GM23338 (cell line): ENCODE data around the gene ZNF217.

Source experiments
- CREB1 ChIP-seq: fragments of 250-450 bp; sonication (Bioruptor Pico); IDR thresholded peaks from 2 replicates; pipeline ENCODE4 v1.5.0; 2020; ENCODE audit warnings: low read depth, mild to moderate bottlenecking, moderate library complexity
- EZH2 ChIP-seq: fragments of 200-600 bp; sonication (generic); IDR thresholded peaks from one replicate; pipeline ENCODE4 v1.8.0; 2017; ENCODE audit warnings: antibody characterized with exemption, mild to moderate bottlenecking, low read depth; ENCODE audit not compliant: unreplicated experiment
- EZH2phosphoT487 ChIP-seq: fragments of 200-600 bp; sonication (generic); IDR thresholded peaks from one replicate; pipeline ENCODE4 v1.8.1; 2018; ENCODE audit warnings: antibody characterized with exemption; ENCODE audit not compliant: unreplicated experiment
- JUNB ChIP-seq: IDR thresholded peaks from one replicate; pipeline ENCODE4 v1.6.1; 2016; ENCODE audit warnings: antibody characterized with exemption; ENCODE audit not compliant: unreplicated experiment
- NANOG ChIP-seq: IDR thresholded peaks from 2 replicates; pipeline ENCODE4 v1.6.1; 2016; ENCODE audit warnings: antibody characterized with exemption, borderline replicate concordance
- POLR2AphosphoS5 ChIP-seq: IDR thresholded peaks from 2 replicates; pipeline ENCODE4 v1.6.1; 2016; ENCODE audit warnings: antibody characterized with exemption, low read depth
- ZNF462 ChIP-seq: fragments of 250-450 bp; sonication (Bioruptor Pico); IDR thresholded peaks from 2 replicates; pipeline ENCODE4 v1.5.0; 2020; ENCODE audit warnings: mild to moderate bottlenecking, moderate library complexity
- TF ChIP-seq, protein P1 (sequence below), 2 experiments: fragments of 200-600 bp in 1 of 2; sonication (generic) in 1 of 2; conservative IDR thresholded peaks; 2 replicates each; pipeline versions ENCODE4 v1.5.1 to v1.6.1; 2016 to 2017; ENCODE audit warnings: antibody characterized with exemption in 2 of 2, low read depth in 2 of 2, mild to moderate bottlenecking in 2 of 2, moderate library complexity in 1 of 2
- TF ChIP-seq, protein P2 (sequence below): IDR thresholded peaks from one replicate; pipeline ENCODE4 v1.6.1; 2018; ENCODE audit warnings: antibody characterized with exemption; ENCODE audit not compliant: unreplicated experiment

GRCh38 chr20:53609491-53610445, 16.1 kb upstream of the ZNF217 start:
- TF ChIP-seq ZNF462 (CRISPR knock-in tag) = no peak
- TF ChIP-seq, protein P1, sequence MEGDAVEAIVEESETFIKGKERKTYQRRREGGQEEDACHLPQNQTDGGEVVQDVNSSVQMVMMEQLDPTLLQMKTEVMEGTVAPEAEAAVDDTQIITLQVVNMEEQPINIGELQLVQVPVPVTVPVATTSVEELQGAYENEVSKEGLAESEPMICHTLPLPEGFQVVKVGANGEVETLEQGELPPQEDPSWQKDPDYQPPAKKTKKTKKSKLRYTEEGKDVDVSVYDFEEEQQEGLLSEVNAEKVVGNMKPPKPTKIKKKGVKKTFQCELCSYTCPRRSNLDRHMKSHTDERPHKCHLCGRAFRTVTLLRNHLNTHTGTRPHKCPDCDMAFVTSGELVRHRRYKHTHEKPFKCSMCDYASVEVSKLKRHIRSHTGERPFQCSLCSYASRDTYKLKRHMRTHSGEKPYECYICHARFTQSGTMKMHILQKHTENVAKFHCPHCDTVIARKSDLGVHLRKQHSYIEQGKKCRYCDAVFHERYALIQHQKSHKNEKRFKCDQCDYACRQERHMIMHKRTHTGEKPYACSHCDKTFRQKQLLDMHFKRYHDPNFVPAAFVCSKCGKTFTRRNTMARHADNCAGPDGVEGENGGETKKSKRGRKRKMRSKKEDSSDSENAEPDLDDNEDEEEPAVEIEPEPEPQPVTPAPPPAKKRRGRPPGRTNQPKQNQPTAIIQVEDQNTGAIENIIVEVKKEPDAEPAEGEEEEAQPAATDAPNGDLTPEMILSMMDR (conservative IDR thresholded peaks at IDR 0.05; ENCODE audit: low read depth in 2 of 2) = no peak
- no peak for TF ChIP-seq CREB1 (CRISPR knock-in tag)
- TF ChIP-seq, protein P2, sequence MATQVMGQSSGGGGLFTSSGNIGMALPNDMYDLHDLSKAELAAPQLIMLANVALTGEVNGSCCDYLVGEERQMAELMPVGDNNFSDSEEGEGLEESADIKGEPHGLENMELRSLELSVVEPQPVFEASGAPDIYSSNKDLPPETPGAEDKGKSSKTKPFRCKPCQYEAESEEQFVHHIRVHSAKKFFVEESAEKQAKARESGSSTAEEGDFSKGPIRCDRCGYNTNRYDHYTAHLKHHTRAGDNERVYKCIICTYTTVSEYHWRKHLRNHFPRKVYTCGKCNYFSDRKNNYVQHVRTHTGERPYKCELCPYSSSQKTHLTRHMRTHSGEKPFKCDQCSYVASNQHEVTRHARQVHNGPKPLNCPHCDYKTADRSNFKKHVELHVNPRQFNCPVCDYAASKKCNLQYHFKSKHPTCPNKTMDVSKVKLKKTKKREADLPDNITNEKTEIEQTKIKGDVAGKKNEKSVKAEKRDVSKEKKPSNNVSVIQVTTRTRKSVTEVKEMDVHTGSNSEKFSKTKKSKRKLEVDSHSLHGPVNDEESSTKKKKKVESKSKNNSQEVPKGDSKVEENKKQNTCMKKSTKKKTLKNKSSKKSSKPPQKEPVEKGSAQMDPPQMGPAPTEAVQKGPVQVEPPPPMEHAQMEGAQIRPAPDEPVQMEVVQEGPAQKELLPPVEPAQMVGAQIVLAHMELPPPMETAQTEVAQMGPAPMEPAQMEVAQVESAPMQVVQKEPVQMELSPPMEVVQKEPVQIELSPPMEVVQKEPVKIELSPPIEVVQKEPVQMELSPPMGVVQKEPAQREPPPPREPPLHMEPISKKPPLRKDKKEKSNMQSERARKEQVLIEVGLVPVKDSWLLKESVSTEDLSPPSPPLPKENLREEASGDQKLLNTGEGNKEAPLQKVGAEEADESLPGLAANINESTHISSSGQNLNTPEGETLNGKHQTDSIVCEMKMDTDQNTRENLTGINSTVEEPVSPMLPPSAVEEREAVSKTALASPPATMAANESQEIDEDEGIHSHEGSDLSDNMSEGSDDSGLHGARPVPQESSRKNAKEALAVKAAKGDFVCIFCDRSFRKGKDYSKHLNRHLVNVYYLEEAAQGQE = no peak
- no peak for TF ChIP-seq EZH2phosphoT487
- TF ChIP-seq POLR2AphosphoS5 = no peak
- TF ChIP-seq EZH2 = no peak
- TF ChIP-seq JUNB = no peak
- TF ChIP-seq NANOG = no peak
